K562 (cell line): Measurements from ENCODE around the gene EML3. TPM values are rescaled to one million over a fixed set of nuclear protein-coding genes. Genes with fewer than 3 reads are reported as not detected.
A peak's percentile ranks its signal among the peaks of the same experiment; 100 is the strongest.

Experiments used
- HDAC2 ChIP-seq: fragments of 450-650 bp; IDR thresholded peaks from 2 replicates; pipeline ENCODE4 v1.6.1; 2016; ENCODE audit warnings: mild to moderate bottlenecking
- HLTF ChIP-seq: fragments of 450-650 bp; IDR thresholded peaks from 2 replicates; pipeline ENCODE4 v1.6.1; 2016
- KLF6 ChIP-seq: fragments of 250-450 bp; sonication (Bioruptor Pico); IDR thresholded peaks from 2 replicates; pipeline ENCODE4 v1.4.0; 2020; ENCODE audit warnings: mild to moderate bottlenecking, moderate library complexity, borderline replicate concordance
- MAZ ChIP-seq, 2 experiments: fragments of 450-650 bp in 1 of 2; sonication (generic) in 1 of 2; formaldehyde crosslinking; IDR thresholded peaks in 1 of 2; conservative IDR thresholded peaks in 1 of 2; 2 replicates each; pipeline versions ENCODE4 v1.4.0 to v1.5.0; 2020; ENCODE audit warnings: mild to moderate bottlenecking in 1 of 2, missing genetic modification reagents in 1 of 2
- NCOA6 ChIP-seq: fragments of 450-650 bp; IDR thresholded peaks from 2 replicates; pipeline ENCODE4 v1.6.1; 2017; ENCODE audit warnings: mild to moderate bottlenecking
- SMARCC2 ChIP-seq: fragments of 450-650 bp; IDR thresholded peaks from 2 replicates; pipeline ENCODE4 v1.6.1; 2017; ENCODE audit warnings: antibody characterized with exemption, moderate library complexity, mild to moderate bottlenecking, low read depth
- SREBF1 ChIP-seq: fragments of 150-350 bp; IDR thresholded peaks from 2 replicates; pipeline ENCODE4 v1.6.1; 2014; ENCODE audit warnings: antibody characterized with exemption, low read depth, low read length, borderline replicate concordance
- TAL1 ChIP-seq: fragments of 450-650 bp; IDR thresholded peaks from 2 replicates; pipeline ENCODE4 v1.6.1; 2016; ENCODE audit warnings: mild to moderate bottlenecking
- ZNF143 ChIP-seq: sonication (generic); formaldehyde crosslinking; IDR thresholded peaks from 2 replicates; pipeline ENCODE4 v1.9.0; 2022; ENCODE audit warnings: mild to moderate bottlenecking, missing genetic modification reagents
- ZNF165 ChIP-seq: fragments of 250-450 bp; sonication (Bioruptor Pico); IDR thresholded peaks from 2 replicates; pipeline ENCODE4 v1.4.0; 2020; ENCODE audit warnings: borderline replicate concordance
- polyA plus RNA-seq, 8 experiments: library from polyadenylated mRNA; depleted of rRNA in 4 of 8; stranded (reverse) in 5 of 8; unstranded in 3 of 8; fragments of >200 nt; fragmentation: Nextera tagmentation in 2 of 8; fragmentation: Illumina TruSeq in 1 of 8; extraction: Ambion mirVana in 2 of 8; extraction: Trizol in 1 of 8; gene quantifications; 2 replicates each; pipeline versions ENCODE4 v1.2.1 to v1.2.3, GENCODE V29; 2011 to 2014; ENCODE audit warnings: inconsistent platforms in 1 of 8, missing spikeins in 1 of 8
- total RNA-seq, 7 experiments: library from RNA; depleted of rRNA in 6 of 7; stranded (reverse); fragments of >200 nt in 6 of 7; fragmentation: Illumina TruSeq in 2 of 7; extraction: Trizol in 2 of 7; gene quantifications; 2 replicates each; pipeline versions ENCODE4 v1.2.1 to v1.2.3, GENCODE V29; 2011 to 2021; ENCODE audit warnings: low replicate concordance in 1 of 7
- TF ChIP-seq, protein P1 (sequence below): sonication (generic); formaldehyde crosslinking; IDR thresholded peaks from 2 replicates; pipeline ENCODE4 v1.8.0; 2023; ENCODE audit warnings: mild to moderate bottlenecking, missing genetic modification reagents
- TF ChIP-seq, protein P2 (sequence below), 2 experiments: fragments of 450-650 bp; formaldehyde crosslinking in 1 of 2; IDR thresholded peaks; 2 replicates each; pipeline versions ENCODE4 v1.4.0 to v1.6.1; 2014 to 2020; ENCODE audit warnings: mild to moderate bottlenecking in 2 of 2, borderline replicate concordance in 1 of 2, low read depth in 1 of 2
- TF ChIP-seq, protein P3 (sequence below), 2 experiments: fragments of 450-650 bp; conservative IDR thresholded peaks; 2 replicates each; pipeline ENCODE4 v1.6.1; 2017; ENCODE audit warnings: mild to moderate bottlenecking in 2 of 2, moderate library complexity in 2 of 2

Gene EML3
- total and polyA plus RNA-seq, 9 of the 15 experiments (the other 6 are each of a cell fraction or from before 2014, with no cell fraction given), result 0.32 to 90.5 (median 26.4) TPM

DNA sequence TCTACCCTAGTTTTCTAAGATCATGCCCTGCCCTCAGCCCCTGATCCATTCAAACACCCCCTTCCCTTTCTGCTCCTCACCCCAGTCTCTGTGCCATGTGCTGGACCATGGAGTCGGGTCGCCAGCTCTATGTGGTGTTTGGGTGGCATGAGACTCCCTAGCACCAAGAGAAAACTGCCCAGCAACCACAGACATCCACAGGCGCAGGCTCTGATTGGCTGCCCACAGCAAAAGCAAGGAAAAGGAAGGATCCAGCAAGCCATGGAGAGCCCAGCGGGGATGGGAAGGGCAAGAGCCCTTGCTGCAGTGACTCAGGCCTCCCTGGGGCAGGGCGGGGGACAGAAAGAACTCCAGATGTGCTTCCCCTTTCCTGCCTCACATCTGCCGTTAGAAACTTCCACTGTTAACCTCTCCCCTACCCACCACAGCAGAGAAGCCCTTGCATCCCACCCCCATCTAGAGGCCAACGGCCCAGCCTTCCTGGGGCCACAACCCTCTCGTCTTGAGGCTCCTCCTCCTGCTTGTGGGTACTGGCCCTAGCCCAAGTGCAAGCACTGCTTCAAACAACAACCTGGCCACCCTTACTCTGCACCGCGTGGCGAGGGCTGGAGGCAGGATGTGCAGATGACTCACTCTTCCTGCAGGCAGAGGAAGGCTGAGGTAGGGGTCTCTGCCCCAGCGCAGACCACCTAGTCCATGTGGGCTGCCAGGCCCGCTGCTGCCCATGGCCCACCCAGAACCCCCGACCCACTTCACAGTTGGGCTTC is 56.3 kb downstream of the EML3 start (continued):
- TF ChIP-seq, protein P1, sequence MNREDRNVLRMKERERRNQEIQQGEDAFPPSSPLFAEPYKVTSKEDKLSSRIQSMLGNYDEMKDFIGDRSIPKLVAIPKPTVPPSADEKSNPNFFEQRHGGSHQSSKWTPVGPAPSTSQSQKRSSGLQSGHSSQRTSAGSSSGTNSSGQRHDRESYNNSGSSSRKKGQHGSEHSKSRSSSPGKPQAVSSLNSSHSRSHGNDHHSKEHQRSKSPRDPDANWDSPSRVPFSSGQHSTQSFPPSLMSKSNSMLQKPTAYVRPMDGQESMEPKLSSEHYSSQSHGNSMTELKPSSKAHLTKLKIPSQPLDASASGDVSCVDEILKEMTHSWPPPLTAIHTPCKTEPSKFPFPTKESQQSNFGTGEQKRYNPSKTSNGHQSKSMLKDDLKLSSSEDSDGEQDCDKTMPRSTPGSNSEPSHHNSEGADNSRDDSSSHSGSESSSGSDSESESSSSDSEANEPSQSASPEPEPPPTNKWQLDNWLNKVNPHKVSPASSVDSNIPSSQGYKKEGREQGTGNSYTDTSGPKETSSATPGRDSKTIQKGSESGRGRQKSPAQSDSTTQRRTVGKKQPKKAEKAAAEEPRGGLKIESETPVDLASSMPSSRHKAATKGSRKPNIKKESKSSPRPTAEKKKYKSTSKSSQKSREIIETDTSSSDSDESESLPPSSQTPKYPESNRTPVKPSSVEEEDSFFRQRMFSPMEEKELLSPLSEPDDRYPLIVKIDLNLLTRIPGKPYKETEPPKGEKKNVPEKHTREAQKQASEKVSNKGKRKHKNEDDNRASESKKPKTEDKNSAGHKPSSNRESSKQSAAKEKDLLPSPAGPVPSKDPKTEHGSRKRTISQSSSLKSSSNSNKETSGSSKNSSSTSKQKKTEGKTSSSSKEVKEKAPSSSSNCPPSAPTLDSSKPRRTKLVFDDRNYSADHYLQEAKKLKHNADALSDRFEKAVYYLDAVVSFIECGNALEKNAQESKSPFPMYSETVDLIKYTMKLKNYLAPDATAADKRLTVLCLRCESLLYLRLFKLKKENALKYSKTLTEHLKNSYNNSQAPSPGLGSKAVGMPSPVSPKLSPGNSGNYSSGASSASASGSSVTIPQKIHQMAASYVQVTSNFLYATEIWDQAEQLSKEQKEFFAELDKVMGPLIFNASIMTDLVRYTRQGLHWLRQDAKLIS (CRISPR knock-in tag), result no peak
- TF ChIP-seq HDAC2 (peak; percentile 63; the same call in 1 of the 2 replicates), ZNF143 (CRISPR knock-in tag) (0 out of 2 replicates have a peak, but pooled peaks have one; percentile 19), TAL1 (no peak), HLTF (no peak), NCOA6 (no peak), SREBF1 (peak; percentile 44; the same call in 1 of the 2 replicates), ZNF165 (CRISPR knock-in tag) (0 out of 2 replicates have a peak, but pooled peaks have one; percentile 47), SMARCC2 (0 out of 2 replicates have a peak, but pooled peaks have one; percentile 42), MAZ (CRISPR knock-in tag; conservative IDR thresholded peaks at IDR 0.05 in 1 of 2, IDR thresholded peaks at IDR 0.05 in 1 of 2) (peak; percentile 47 to 50; a peak in 1 of 4 replicates), KLF6 (CRISPR knock-in tag) (peak; percentile 78)
- TF ChIP-seq, protein P2, sequence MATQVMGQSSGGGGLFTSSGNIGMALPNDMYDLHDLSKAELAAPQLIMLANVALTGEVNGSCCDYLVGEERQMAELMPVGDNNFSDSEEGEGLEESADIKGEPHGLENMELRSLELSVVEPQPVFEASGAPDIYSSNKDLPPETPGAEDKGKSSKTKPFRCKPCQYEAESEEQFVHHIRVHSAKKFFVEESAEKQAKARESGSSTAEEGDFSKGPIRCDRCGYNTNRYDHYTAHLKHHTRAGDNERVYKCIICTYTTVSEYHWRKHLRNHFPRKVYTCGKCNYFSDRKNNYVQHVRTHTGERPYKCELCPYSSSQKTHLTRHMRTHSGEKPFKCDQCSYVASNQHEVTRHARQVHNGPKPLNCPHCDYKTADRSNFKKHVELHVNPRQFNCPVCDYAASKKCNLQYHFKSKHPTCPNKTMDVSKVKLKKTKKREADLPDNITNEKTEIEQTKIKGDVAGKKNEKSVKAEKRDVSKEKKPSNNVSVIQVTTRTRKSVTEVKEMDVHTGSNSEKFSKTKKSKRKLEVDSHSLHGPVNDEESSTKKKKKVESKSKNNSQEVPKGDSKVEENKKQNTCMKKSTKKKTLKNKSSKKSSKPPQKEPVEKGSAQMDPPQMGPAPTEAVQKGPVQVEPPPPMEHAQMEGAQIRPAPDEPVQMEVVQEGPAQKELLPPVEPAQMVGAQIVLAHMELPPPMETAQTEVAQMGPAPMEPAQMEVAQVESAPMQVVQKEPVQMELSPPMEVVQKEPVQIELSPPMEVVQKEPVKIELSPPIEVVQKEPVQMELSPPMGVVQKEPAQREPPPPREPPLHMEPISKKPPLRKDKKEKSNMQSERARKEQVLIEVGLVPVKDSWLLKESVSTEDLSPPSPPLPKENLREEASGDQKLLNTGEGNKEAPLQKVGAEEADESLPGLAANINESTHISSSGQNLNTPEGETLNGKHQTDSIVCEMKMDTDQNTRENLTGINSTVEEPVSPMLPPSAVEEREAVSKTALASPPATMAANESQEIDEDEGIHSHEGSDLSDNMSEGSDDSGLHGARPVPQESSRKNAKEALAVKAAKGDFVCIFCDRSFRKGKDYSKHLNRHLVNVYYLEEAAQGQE (IDR thresholded peaks at IDR 0.05; ENCODE audit: borderline replicate concordance), result no peak
- TF ChIP-seq, protein P2 (CRISPR knock-in tag; IDR thresholded peaks at IDR 0.05; ENCODE audit: low read depth), result peak; percentile 55; the same call in 1 of the 2 replicates
- TF ChIP-seq, protein P3, sequence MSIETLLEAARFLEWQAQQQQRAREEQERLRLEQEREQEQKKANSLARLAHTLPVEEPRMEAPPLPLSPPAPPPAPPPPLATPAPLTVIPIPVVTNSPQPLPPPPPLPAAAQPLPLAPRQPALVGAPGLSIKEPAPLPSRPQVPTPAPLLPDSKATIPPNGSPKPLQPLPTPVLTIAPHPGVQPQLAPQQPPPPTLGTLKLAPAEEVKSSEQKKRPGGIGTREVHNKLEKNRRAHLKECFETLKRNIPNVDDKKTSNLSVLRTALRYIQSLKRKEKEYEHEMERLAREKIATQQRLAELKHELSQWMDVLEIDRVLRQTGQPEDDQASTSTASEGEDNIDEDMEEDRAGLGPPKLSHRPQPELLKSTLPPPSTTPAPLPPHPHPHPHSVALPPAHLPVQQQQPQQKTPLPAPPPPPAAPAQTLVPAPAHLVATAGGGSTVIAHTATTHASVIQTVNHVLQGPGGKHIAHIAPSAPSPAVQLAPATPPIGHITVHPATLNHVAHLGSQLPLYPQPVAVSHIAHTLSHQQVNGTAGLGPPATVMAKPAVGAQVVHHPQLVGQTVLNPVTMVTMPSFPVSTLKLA (conservative IDR thresholded peaks at IDR 0.05), result peak; percentile 42 to 69; a peak in 3 of 4 replicates
